HUES64 (cell line): ENCODE results near the gene LITAF. TPM values are rescaled to one million over a fixed set of nuclear protein-coding genes. Genes with fewer than 3 reads are reported as not detected.

ENCODE experiments used
- H3K27ac ChIP-seq: 2 replicates; pipeline ENCODE4 v1.7.0; 2013; ENCODE audit warnings: low read depth, low read length, inconsistent platforms
- H3K27me3 ChIP-seq: 2 replicates; pipeline ENCODE4 v1.6.1; 2013; ENCODE audit warnings: mild to moderate bottlenecking, low read length; ENCODE audit not compliant: insufficient read depth
- H3K36me3 ChIP-seq: 2 replicates; pipeline ENCODE4 v1.6.1; 2013; ENCODE audit warnings: mild to moderate bottlenecking, low read length; ENCODE audit not compliant: insufficient read depth
- H3K4me1 ChIP-seq: 2 replicates; pipeline ENCODE4 v1.6.1; 2013; ENCODE audit warnings: mild to moderate bottlenecking, low read length, moderate library complexity; ENCODE audit not compliant: insufficient read depth
- H3K4me3 ChIP-seq: 2 replicates; pipeline ENCODE4 v1.5.1; 2013; ENCODE audit warnings: mild to moderate bottlenecking, low read length, moderate library complexity
- H3K9ac ChIP-seq: 2 replicates; pipeline ENCODE4 v1.6.1; 2013; ENCODE audit warnings: mild to moderate bottlenecking, low read depth, low read length
- H3K9me3 ChIP-seq: 2 replicates; pipeline ENCODE4 v1.6.1; 2013; ENCODE audit warnings: low read depth, low read length; ENCODE audit not compliant: insufficient read depth
- WGBS: fragments of 150-250, 120-280 bp; methylation state at CpG from one replicate; pipeline ENCODE4 v1.1.7; 2013; ENCODE audit warnings: missing lambda C conversion rate; 5-methylcytosine and 5-hydroxymethylcytosine counted together
- polyA plus RNA-seq, 2 experiments: library from polyadenylated mRNA; stranded (reverse); fragments of 50-300 nt; gene quantifications; one replicate each; pipeline ENCODE4 v1.2.3, GENCODE V29; 2013

LITAF gene
- 147 TPM for polyA plus RNA-seq (2013, experiment 1 of 2)
- 152 TPM for polyA plus RNA-seq (2013, experiment 2 of 2)

- 3% methylated on average over 74 of the region's 74 CpGs for WGBS
- peak within 1 kb of the TSS; percentile 65 for H3K4me3 ChIP-seq
- H3K9ac ChIP-seq: peak within 1 kb of the TSS; percentile 65
- H3K4me1 ChIP-seq: peaks cover 40% of the 10 kb centered on the region
- no peaks in the 10 kb centered on the region for H3K36me3 ChIP-seq
- H3K9me3 ChIP-seq: peaks cover 3% of the 10 kb centered on the region; the same call in 1 of the 2 replicates
- H3K27me3 ChIP-seq: peaks cover 8% of the 10 kb centered on the region; the same call in 1 of the 2 replicates
- H3K27ac ChIP-seq: peak within 1 kb of the TSS; percentile 77
Observed at GRCh38 chr16:11586856-11587642, at the start of gene LITAF. LITAF (minus strand) TSS chr16:11586919; CDS start chr16:11556730, 30,189 bp downstream.

GRCh38 chr16:11636172-11636721, 49.5 kb upstream of the LITAF start:
- 41% methylated on average over 14 of the region's 14 CpGs for WGBS
- Histone ChIP-seq H3K4me3 (peak overlapping the region; percentile 32), H3K9me3 (no peaks in the 10 kb centered on the region), H3K27me3 (no peaks in the 10 kb centered on the region), H3K4me1 (peaks cover 22% of the 10 kb centered on the region), H3K9ac (peak overlapping the region; percentile 11; the same call in 1 of the 2 replicates), H3K36me3 (no peaks in the 10 kb centered on the region), H3K27ac (peak overlapping the region; percentile 76; the same call in 1 of the 2 replicates)

DNA sequence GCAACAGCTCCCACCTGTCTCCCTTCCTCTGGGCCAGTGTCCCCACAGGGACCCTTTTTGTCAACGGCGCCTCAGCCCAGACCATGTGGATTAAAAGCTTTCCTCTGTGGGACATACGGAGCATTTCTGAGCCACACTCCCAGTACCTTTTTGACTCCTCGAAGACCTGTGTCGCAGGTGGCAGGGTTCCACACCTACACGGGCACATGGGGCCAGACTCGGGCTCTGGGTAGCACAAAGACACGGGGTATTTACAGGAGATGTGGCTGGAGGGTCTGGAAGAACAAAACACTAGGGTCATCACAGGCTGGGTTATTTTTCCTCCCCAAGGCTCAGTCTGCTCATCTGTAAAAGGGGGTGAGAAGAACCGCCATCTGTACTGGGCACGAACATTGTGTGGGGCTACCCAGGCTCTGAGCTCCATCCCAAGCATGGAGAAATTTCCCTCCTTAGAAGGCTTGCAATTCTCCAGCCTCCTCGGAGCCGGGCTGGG, 49.0 kb upstream of the LITAF start:
- Histone ChIP-seq H3K9ac (peak overlapping the region; percentile 11; the same call in 1 of the 2 replicates), H3K4me1 (peaks cover 16% of the 10 kb centered on the region), H3K9me3 (no peaks in the 10 kb centered on the region), H3K27ac (peak overlapping the region; percentile 76; the same call in 1 of the 2 replicates), H3K4me3 (peak overlapping the region; percentile 32), H3K36me3 (no peaks in the 10 kb centered on the region), H3K27me3 (no peaks in the 10 kb centered on the region)
- WGBS: 78% methylated on average over 12 of the region's 12 CpGs

GRCh38 chr16:11635113-11635652, 48.5 kb upstream of the LITAF start:
- Histone ChIP-seq H3K27me3 (no peaks in the 10 kb centered on the region), H3K9ac (no peak overlapping the region), H3K36me3 (no peaks in the 10 kb centered on the region), H3K4me3 (no peak overlapping the region), H3K9me3 (no peaks in the 10 kb centered on the region), H3K4me1 (peaks cover 11% of the 10 kb centered on the region), H3K27ac (no peak overlapping the region)
- whole genome bisulfite sequencing: 94% methylated on average over 10 of the region's 10 CpGs

DNA sequence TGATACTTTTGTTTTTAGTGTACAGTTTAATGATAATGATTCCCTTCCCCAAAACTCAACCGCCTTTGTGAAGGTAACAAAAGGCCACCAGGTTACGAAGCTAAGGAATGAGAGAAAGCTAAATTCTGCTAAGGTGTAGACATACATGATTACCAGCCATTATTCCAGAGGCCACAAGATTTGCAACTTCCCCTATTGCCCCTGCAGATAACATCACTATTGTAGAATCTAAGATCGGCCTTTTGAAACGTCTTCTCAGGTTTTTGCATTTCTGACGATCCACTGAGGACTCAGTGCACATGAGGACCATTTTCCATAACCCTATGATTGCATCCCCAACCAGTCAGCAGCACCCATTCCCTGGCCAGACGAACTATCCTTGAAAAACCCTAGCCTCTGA, 47.6 kb upstream of the LITAF start:
- no peak overlapping the region for H3K27ac ChIP-seq
- H3K4me1 ChIP-seq: peaks cover 9% of the 10 kb centered on the region
- 90% methylated on average over 4 of the region's 6 CpGs for WGBS
- H3K4me3 ChIP-seq: no peak overlapping the region
- H3K27me3 ChIP-seq: no peaks in the 10 kb centered on the region
- H3K36me3 ChIP-seq: no peaks in the 10 kb centered on the region
- no peak overlapping the region for H3K9ac ChIP-seq
- no peaks in the 10 kb centered on the region for H3K9me3 ChIP-seq

GRCh38 chr16:11633113-11633512, 46.4 kb upstream of the LITAF start:
- Histone ChIP-seq H3K4me1 (peaks cover 9% of the 10 kb centered on the region), H3K9me3 (no peaks in the 10 kb centered on the region), H3K4me3 (no peak overlapping the region), H3K9ac (peak overlapping the region; percentile 36; the same call in 1 of the 2 replicates), H3K27ac (no peak overlapping the region), H3K27me3 (no peaks in the 10 kb centered on the region), H3K36me3 (no peaks in the 10 kb centered on the region)
- WGBS: 90% methylated on average over 3 of the region's 3 CpGs

DNA sequence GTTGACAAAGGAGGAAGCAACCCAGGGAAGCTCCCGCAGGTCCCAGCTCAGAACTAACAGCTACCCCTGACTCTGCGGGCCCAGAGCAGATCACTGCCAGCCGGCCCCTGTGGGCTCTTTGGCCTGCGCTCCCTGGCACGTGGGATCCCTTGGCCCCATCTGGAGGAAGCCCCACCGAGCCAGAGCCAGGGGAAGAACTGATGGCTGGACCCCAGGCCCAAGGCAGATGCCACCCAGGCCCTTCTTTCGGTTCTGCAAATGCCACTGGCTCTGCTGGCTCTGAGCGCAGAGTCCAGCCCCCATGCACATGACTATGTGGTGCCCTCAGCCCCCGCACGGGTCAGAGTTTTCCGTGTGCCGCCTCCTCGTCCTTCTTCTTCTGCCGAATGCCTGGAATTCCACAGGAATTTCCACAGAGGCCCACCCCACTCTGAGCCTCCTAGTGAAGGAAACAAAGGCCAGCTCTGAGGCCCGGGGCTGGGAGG, 45.8 kb upstream of the LITAF start:
- H3K9ac ChIP-seq: 0 out of 2 replicates have a peak overlapping the region, but pooled peaks have one; percentile 36
- H3K27ac ChIP-seq: no peak overlapping the region
- no peaks in the 10 kb centered on the region for H3K9me3 ChIP-seq

DNA sequence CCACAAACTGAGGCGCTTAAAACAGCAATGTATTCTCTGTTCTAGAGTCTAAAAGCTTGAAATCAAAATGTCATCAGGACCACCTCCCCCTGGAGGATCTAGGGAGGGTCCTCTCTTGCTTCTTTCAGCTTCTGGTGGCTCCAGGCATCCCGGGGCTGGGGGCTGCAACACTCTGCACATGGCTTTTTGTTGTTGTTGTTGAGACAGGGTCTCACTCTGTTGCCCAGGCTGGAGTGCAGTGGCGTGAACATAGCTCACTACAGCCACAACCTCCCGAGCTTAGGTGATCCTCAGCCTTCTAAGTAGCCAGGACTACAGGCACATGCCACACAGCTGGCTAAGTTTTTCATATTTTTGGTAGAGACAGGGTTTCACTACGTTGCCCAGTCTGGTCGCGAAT, 44.5 kb upstream of the LITAF start:
- no peaks in the 10 kb centered on the region for H3K36me3 ChIP-seq
- H3K27ac ChIP-seq: no peak overlapping the region

More for the DNA sequence above, 45.8 kb upstream of the LITAF start:
- Histone ChIP-seq H3K4me3 (no peak overlapping the region), H3K36me3 (no peaks in the 10 kb centered on the region), H3K27me3 (no peaks in the 10 kb centered on the region), H3K4me1 (peaks cover 9% of the 10 kb centered on the region)
- WGBS: 73% methylated on average over 15 of the region's 15 CpGs

DNA sequence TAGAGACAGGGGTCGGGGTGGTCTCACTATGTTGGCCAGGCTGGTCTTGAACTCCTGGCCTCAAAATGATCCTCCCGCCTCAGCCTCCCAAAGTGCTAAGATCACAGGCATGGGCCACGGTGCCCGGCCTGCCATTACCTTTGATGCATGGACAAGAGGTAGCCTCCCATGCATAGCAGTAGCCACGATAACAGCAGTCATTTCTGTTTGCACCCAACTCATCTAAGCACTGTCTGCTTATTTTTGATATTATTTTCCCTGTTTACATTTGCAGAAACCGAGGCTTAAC, 44.0 kb upstream of the LITAF start:
- H3K27me3 ChIP-seq: no peaks in the 10 kb centered on the region
- 92% methylated on average over 6 of the region's 6 CpGs for WGBS
- peaks cover 5% of the 10 kb centered on the region for H3K4me1 ChIP-seq
- H3K27ac ChIP-seq: no peak overlapping the region
- no peak overlapping the region for H3K9ac ChIP-seq
- H3K9me3 ChIP-seq: no peaks in the 10 kb centered on the region
- no peaks in the 10 kb centered on the region for H3K36me3 ChIP-seq
- no peak overlapping the region for H3K4me3 ChIP-seq

More for the DNA sequence above, 44.5 kb upstream of the LITAF start:
- Histone ChIP-seq H3K4me1 (peaks cover 9% of the 10 kb centered on the region), H3K9ac (no peak overlapping the region), H3K9me3 (no peaks in the 10 kb centered on the region), H3K27me3 (no peaks in the 10 kb centered on the region), H3K4me3 (no peak overlapping the region)
- 96% methylated on average over 7 of the region's 7 CpGs for WGBS

DNA sequence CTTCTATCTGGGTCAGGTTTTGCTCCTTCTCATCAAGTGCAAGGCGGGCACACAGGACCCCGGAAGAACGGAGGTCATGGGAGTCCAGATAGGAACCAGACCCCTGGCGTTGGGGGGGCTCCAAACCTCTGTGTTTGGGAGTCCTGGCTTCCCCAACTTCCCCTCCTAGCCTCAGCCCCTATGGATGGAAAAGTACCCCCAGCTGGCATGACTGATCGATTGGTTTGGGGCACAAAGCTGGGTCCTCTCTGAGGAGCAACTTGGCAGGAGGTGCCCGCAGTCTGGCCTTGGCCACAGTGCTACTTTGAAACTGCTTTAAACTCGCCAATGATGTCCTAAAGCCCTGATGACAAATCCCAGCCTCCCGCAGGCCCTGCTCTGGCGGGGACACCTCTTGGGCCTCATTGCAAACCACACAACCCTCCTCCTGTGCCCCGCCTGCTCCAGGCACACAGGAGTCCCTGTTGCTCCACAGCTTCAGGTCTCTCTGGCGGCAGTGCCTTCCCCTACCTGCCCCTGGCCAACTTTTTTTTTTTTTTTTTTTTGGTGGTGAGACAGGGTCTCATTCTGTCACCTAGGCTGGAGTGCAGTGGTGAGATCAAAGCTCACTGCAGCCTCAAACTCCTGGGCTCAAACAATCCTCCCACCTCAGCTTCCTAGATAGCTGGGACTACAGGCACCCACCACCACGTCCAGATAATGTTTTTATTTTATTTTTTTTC, 43.5 kb upstream of the LITAF start:
- Histone ChIP-seq H3K27me3 (no peaks in the 10 kb centered on the region), H3K4me3 (no peak overlapping the region), H3K9me3 (no peaks in the 10 kb centered on the region), H3K4me1 (peaks cover under 1% of the 10 kb centered on the region; the same call in 1 of the 2 replicates), H3K36me3 (no peaks in the 10 kb centered on the region), H3K27ac (no peak overlapping the region), H3K9ac (no peak overlapping the region)
- whole genome bisulfite sequencing: 92% methylated on average over 12 of the region's 12 CpGs
